Tibial nerve (tissue), 4 donors: ENCODE data around the gene PDZRN3. TPM values are rescaled to one million over a fixed set of nuclear protein-coding genes. Genes with fewer than 3 reads are reported as not detected.

ENCODE experiments used
- DNase-seq, 2 donors: peaks; one replicate each; pipeline ENCODE4 v3.0.0-alpha.2; 2019; ENCODE audit warnings: low spot score in 2 of 2
- H3K27ac ChIP-seq, 4 donors: fragments of 200-600 bp; sonication (generic) in 3 of 4; one replicate each; pipeline ENCODE4 v1.5.1; 2017 to 2019; ENCODE audit warnings: mild to moderate bottlenecking in 1 of 4
- H3K27me3 ChIP-seq, 2 donors: fragments of 200-600 bp; sonication (generic) in 1 of 2; one replicate each; pipeline versions ENCODE4 v1.5.1 to v1.6.0; 2017 to 2019
- H3K36me3 ChIP-seq, 3 donors: fragments of 200-600 bp; sonication (generic); one replicate each; pipeline ENCODE4 v1.5.1; 2018 to 2019
- H3K4me1 ChIP-seq, 4 donors: fragments of 200-600 bp; sonication (generic) in 3 of 4; one replicate each; pipeline ENCODE4 v1.5.1; 2017 to 2019
- H3K4me3 ChIP-seq, 4 donors: fragments of 200-600 bp; sonication (generic) in 3 of 4; one replicate each; pipeline ENCODE4 v1.5.1; 2017 to 2019; ENCODE audit warnings: mild to moderate bottlenecking in 1 of 4, moderate library complexity in 1 of 4
- H3K9me3 ChIP-seq, 4 donors: fragments of 200-600 bp; sonication (generic) in 3 of 4; one replicate each; pipeline ENCODE4 v1.5.1; 2017 to 2019
- EP300 ChIP-seq, 2 donors: sonication (generic); formaldehyde crosslinking; IDR thresholded peaks; one replicate each; pipeline ENCODE4 v1.6.1; 2017; ENCODE audit warnings: antibody characterized with exemption in 2 of 2, mild to moderate bottlenecking in 1 of 2
- POLR2A ChIP-seq, 2 donors: fragments of 450-650 bp; IDR thresholded peaks; one replicate each; pipeline ENCODE4 v1.6.1; 2017; ENCODE audit warnings: antibody characterized with exemption in 2 of 2, mild to moderate bottlenecking in 2 of 2, moderate library complexity in 2 of 2
- WGBS, 2 donors: methylation state at CpG; one replicate each; pipeline ENCODE4 v1.1.5; 2018; 5-methylcytosine and 5-hydroxymethylcytosine counted together
- total RNA-seq, 4 donors: library from RNA; depleted of rRNA; stranded (reverse); fragments of >200 nt; gene quantifications; one replicate each; pipeline ENCODE4 v1.1.0, GENCODE V29; 2016
- TF ChIP-seq, protein P1 (sequence below), 5 experiments: fragments of 200-600 bp in 3 of 5; fragments of 450-650 bp in 2 of 5; sonication (generic) in 3 of 5; IDR thresholded peaks; one replicate each; pipeline ENCODE4 v1.5.1; 2016 to 2019; ENCODE audit warnings: antibody characterized with exemption in 5 of 5, mild to moderate bottlenecking in 3 of 5, moderate library complexity in 2 of 5

Gene PDZRN3
- total RNA-seq, 4 donors from 2014 or later, result 48.3 to 87.2 (median 64.3) TPM

DNA sequence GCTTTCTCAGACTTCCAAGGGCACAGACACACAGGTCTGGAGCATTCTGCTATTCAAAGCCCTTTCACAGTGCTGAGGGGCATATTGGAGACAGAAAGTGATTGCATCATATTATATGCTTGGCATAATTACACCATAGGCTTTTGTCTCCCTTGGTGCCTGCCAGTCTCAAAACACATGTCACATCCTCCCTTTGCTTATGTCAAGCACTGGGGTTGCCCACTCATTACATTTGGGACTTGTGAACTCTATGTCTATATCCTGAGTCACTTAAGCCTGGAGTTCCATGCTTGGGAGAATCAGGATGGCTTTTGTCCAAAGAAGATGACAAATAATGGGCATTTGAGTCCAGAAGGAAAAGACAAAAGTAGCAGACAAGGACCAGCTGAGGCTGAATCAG, 12.3 kb upstream of the PDZRN3 start:
- H3K27ac ChIP-seq, result peak overlapping the region in 2 of 4 donors; percentile 12 to 80

GRCh38 chr3:73635254-73635653, 10.5 kb upstream of the PDZRN3 start:
- no peaks in the 10 kb centered on the region for H3K9me3 ChIP-seq
- H3K4me1 ChIP-seq, result peaks cover 0 to 20% (median 2%) of the 10 kb centered on the region in 4 donors
- no peak overlapping the region for H3K4me3 ChIP-seq
- H3K27me3 ChIP-seq, result no peaks in the 10 kb centered on the region
- no peak overlapping the region for H3K27ac ChIP-seq
- H3K36me3 ChIP-seq, result no peaks in the 10 kb centered on the region
- 39 to 45% methylated on average over 1 of the region's 1 CpG for WGBS, 2 donors
- DNase-seq, result no peak
- no peak for TF ChIP-seq EP300 (IDR thresholded peaks at IDR 0.05)
- TF ChIP-seq POLR2A (IDR thresholded peaks at IDR 0.05), result no peak
- TF ChIP-seq, protein P1, sequence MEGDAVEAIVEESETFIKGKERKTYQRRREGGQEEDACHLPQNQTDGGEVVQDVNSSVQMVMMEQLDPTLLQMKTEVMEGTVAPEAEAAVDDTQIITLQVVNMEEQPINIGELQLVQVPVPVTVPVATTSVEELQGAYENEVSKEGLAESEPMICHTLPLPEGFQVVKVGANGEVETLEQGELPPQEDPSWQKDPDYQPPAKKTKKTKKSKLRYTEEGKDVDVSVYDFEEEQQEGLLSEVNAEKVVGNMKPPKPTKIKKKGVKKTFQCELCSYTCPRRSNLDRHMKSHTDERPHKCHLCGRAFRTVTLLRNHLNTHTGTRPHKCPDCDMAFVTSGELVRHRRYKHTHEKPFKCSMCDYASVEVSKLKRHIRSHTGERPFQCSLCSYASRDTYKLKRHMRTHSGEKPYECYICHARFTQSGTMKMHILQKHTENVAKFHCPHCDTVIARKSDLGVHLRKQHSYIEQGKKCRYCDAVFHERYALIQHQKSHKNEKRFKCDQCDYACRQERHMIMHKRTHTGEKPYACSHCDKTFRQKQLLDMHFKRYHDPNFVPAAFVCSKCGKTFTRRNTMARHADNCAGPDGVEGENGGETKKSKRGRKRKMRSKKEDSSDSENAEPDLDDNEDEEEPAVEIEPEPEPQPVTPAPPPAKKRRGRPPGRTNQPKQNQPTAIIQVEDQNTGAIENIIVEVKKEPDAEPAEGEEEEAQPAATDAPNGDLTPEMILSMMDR (IDR thresholded peaks at IDR 0.05), result no peak

More for the DNA sequence above, 12.3 kb upstream of the PDZRN3 start:
- Histone ChIP-seq H3K4me3 (no peak overlapping the region), H3K36me3 (no peaks in the 10 kb centered on the region), H3K9me3 (no peaks in the 10 kb centered on the region), H3K27me3 (no peaks in the 10 kb centered on the region), H3K4me1 (peaks cover 0 to 20% (median 2%) of the 10 kb centered on the region in 4 donors)
- TF ChIP-seq EP300 (IDR thresholded peaks at IDR 0.05) (no peak), POLR2A (IDR thresholded peaks at IDR 0.05) (no peak)
- TF ChIP-seq, protein P1 (IDR thresholded peaks at IDR 0.05), result no peak
- DNase-seq, result no peak

DNA sequence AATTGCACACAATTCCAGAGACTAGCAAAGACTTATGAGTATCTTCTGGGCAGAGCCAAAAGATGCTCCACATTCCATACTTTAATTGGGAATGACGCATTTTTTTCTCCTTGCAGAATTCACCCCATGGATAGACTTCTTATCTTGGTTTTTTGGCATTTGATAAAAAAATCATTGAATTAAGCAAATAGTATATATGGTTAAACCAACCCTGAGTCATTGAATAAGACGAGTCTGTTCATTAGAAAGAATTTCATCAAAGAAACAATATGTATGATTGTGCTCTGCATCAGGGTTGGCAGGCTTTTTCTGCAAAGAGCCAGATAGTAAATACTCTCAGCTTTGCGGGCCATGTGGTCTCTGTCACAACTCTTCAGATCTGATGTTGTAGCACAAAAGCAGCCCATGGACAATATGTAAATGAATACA, 9.2 kb upstream of the PDZRN3 start:
- Histone ChIP-seq H3K27me3 (no peaks in the 10 kb centered on the region), H3K36me3 (no peaks in the 10 kb centered on the region), H3K4me3 (no peak overlapping the region), H3K27ac (no peak overlapping the region), H3K9me3 (no peaks in the 10 kb centered on the region), H3K4me1 (peaks cover 0 to 20% (median 2%) of the 10 kb centered on the region in 4 donors)
- no peak for TF ChIP-seq POLR2A (IDR thresholded peaks at IDR 0.05)
- TF ChIP-seq, protein P1 (IDR thresholded peaks at IDR 0.05), result no peak
- no peak for TF ChIP-seq EP300 (IDR thresholded peaks at IDR 0.05)
- DNase-seq, result no peak
- 57 to 62% methylated on average over 3 of the region's 3 CpGs for WGBS, 2 donors

- H3K27me3 ChIP-seq, result no peaks in the 10 kb centered on the region
- no peak overlapping the region for H3K27ac ChIP-seq
- 80 to 85% methylated on average over 2 of the region's 2 CpGs for WGBS, 2 donors
- DNase-seq, result no peak
- peaks cover 0 to 17% (median 2%) of the 10 kb centered on the region in 4 donors for H3K4me1 ChIP-seq
- no peak overlapping the region for H3K4me3 ChIP-seq
- TF ChIP-seq, protein P1 (IDR thresholded peaks at IDR 0.05), result no peak
- no peak for TF ChIP-seq EP300 (IDR thresholded peaks at IDR 0.05)
- no peak for TF ChIP-seq POLR2A (IDR thresholded peaks at IDR 0.05)
- H3K9me3 ChIP-seq, result no peaks in the 10 kb centered on the region
- no peaks in the 10 kb centered on the region for H3K36me3 ChIP-seq
These were observed 8.7 kb upstream of the PDZRN3 start for GRCh38 chr3:73633453-73633852.

- Histone ChIP-seq H3K27me3 (no peaks in the 10 kb centered on the region), H3K36me3 (no peaks in the 10 kb centered on the region), H3K9me3 (no peaks in the 10 kb centered on the region), H3K4me1 (peaks cover 0 to 37% (median 11%) of the 10 kb centered on the region in 4 donors), H3K4me3 (peak overlapping the region in 1 of 4 donors; percentile 67), H3K27ac (peak overlapping the region in 2 of 4 donors; percentile 84 to 89)
- TF ChIP-seq, protein P1 (IDR thresholded peaks at IDR 0.05), result no peak
- TF ChIP-seq EP300 (IDR thresholded peaks at IDR 0.05) (no peak), POLR2A (IDR thresholded peaks at IDR 0.05) (no peak)
- no peak for DNase-seq
- WGBS, 2 donors, result 69 to 70% methylated on average over 3 of the region's 3 CpGs
These were observed 1.4 kb upstream of the PDZRN3 start for GRCh38 chr3:73626106-73626505.
